Caco-2 (cell line): ENCODE measurements around the gene CACNA1C. TPM values are rescaled to one million over a fixed set of nuclear protein-coding genes. Genes with fewer than 3 reads are reported as not detected.

Experiments used
- BruUV-seq: library from RNA; stranded (reverse); fragments of 400-500 nt; replicated peaks from 2 replicates; lab custom pipeline; 2021; lab: Mats Ljungman, UMichigan
- CTCF ChIA-PET: fragments of 300-600 bp; sonication (Branson Sonifier 250); formaldehyde crosslinking; loops from one replicate; lab custom pipeline; 2022; ENCODE audit warnings: antibody characterized with exemption; lab: Charles Lee
- POLR2A ChIA-PET: fragments of 300-600 bp; sonication (Branson Sonifier 250); formaldehyde crosslinking; loops from one replicate; lab custom pipeline; 2022; ENCODE audit warnings: antibody characterized with exemption; lab: Charles Lee
- DNase-seq, 2 experiments: peaks; one replicate each; pipeline versions ENCODE4 v3.0.0 to v3.0.0-alpha.2; 2020 to 2022
- H3K27me3 ChIP-seq: replicated peaks from 2 replicates; pipeline ENCODE4 v1.6.0; 2011; ENCODE audit warnings: low read length; ENCODE audit not compliant: control insufficient read depth, insufficient read depth
- H3K36me3 ChIP-seq: 2 replicates; pipeline ENCODE4 v1.5.1; 2011; ENCODE audit warnings: low read length; ENCODE audit not compliant: control insufficient read depth, insufficient read depth
- H3K4me1 ChIP-seq: fragments of 250-450 bp; sonication (Bioruptor Pico); 2 replicates; pipeline ENCODE4 v1.5.1; 2020; ENCODE audit warnings: mild to moderate bottlenecking
- H3K4me3 ChIP-seq: 2 replicates; pipeline ENCODE4 v1.5.1; 2011; ENCODE audit warnings: low read depth, mild to moderate bottlenecking, control low read depth, low read length
- H3K9me3 ChIP-seq: fragments of 250-450 bp; sonication (Bioruptor Pico); 2 replicates; pipeline ENCODE4 v1.5.1; 2020; ENCODE audit warnings: mild to moderate bottlenecking, moderate library complexity
- H3K27ac Mint-ChIP-seq: one replicate; pipeline ENCODE4 v1.8.0; 2022; ENCODE audit warnings: mixed read lengths; ENCODE audit not compliant: unreplicated experiment
- H3K27me3 Mint-ChIP-seq: one replicate; pipeline ENCODE4 v1.8.0; 2022; ENCODE audit warnings: mixed read lengths; ENCODE audit not compliant: insufficient read depth, unreplicated experiment
- H3K36me3 Mint-ChIP-seq: one replicate; pipeline ENCODE4 v1.8.0; 2022; ENCODE audit warnings: mild to moderate bottlenecking, mixed read lengths; ENCODE audit not compliant: insufficient read depth, unreplicated experiment
- H3K4me1 Mint-ChIP-seq: one replicate; pipeline ENCODE4 v1.8.0; 2022; ENCODE audit warnings: low read depth, mixed read lengths; ENCODE audit not compliant: unreplicated experiment
- H3K4me3 Mint-ChIP-seq: one replicate; pipeline ENCODE4 v1.8.0; 2022; ENCODE audit warnings: mild to moderate bottlenecking, moderate library complexity, mixed read lengths; ENCODE audit not compliant: unreplicated experiment
- H3K9me3 Mint-ChIP-seq: one replicate; pipeline ENCODE4 v1.8.0; 2022; ENCODE audit warnings: mixed read lengths; ENCODE audit not compliant: unreplicated experiment
- intact Hi-C: fragments of 100-400 bp; cut with micrococcal nuclease; formaldehyde crosslinking; loops from one replicate; pipeline ENCODE4 v1.10.0; 2022; ENCODE audit not compliant: unreplicated experiment
- total RNA-seq: library from RNA; stranded (reverse); gene quantifications from 2 replicates; pipeline ENCODE4 v1.2.3, GENCODE V29; 2022
- TF ChIP-seq, protein P1 (sequence below), 2 experiments: fragments of 200-600 bp in 1 of 2; IDR thresholded peaks; 1 replicate in 1 of 2; 2 replicates in 1 of 2; pipeline versions ENCODE4 v1.5.1 to v1.8.0; 2011 to 2022; ENCODE audit warnings: antibody characterized with exemption in 1 of 2, control low read depth in 1 of 2, inconsistent platforms in 1 of 2, low read depth in 1 of 2, low read length in 1 of 2, mild to moderate bottlenecking in 1 of 2, moderate library complexity in 1 of 2; ENCODE audit not compliant: insufficient read depth in 1 of 2, severe bottlenecking in 1 of 2, unreplicated experiment in 1 of 2

CACNA1C gene
- total RNA-seq, 1 experiment from 2014 or later: not detected

DNA sequence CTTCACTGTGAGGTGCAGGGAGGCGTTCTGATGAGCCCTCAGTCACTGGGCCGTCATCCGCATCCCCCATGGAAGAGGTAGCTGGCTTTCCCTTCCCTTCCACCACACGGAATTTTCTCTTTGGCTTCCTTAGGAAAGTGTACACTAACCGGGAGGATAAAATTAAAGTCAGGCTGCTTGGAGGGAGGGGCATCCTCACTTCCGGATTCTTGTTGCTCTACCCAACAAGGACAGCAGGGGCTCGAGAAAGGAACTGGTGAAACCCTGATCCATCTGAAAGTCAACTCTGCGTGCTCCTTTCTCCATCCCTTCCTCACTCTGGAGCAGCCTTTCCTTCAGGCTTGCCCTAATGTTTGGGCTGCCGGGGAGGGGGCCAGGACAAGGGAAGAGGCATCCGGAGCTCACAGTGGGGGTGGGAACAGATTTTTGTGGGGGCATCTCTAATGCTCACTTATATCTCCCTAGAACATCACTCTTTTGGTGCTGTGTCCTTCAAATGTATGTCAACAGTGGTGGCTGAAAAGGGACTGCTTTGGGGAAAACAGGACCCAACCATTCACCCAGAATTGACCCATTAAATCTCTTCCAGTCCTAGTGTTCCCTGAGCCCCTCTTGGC is 640.6 kb downstream of the CACNA1C start:
- no peak overlapping the region for H3K27ac Mint-ChIP-seq
- H3K4me1 Mint-ChIP-seq: peaks cover 7% of the 10 kb centered on the region
- no peaks in the 10 kb centered on the region for H3K9me3 Mint-ChIP-seq
- DNase-seq: peak in 1 of 2 experiments; percentile 29
- no peaks in the 10 kb centered on the region for H3K36me3 Mint-ChIP-seq
- TF ChIP-seq, protein P1, sequence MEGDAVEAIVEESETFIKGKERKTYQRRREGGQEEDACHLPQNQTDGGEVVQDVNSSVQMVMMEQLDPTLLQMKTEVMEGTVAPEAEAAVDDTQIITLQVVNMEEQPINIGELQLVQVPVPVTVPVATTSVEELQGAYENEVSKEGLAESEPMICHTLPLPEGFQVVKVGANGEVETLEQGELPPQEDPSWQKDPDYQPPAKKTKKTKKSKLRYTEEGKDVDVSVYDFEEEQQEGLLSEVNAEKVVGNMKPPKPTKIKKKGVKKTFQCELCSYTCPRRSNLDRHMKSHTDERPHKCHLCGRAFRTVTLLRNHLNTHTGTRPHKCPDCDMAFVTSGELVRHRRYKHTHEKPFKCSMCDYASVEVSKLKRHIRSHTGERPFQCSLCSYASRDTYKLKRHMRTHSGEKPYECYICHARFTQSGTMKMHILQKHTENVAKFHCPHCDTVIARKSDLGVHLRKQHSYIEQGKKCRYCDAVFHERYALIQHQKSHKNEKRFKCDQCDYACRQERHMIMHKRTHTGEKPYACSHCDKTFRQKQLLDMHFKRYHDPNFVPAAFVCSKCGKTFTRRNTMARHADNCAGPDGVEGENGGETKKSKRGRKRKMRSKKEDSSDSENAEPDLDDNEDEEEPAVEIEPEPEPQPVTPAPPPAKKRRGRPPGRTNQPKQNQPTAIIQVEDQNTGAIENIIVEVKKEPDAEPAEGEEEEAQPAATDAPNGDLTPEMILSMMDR (IDR thresholded peaks at IDR 0.05; ENCODE audit: insufficient read depth in 1 of 2, low read depth in 1 of 2, low read length in 1 of 2, severe bottlenecking in 1 of 2, unreplicated experiment in 1 of 2): peak in 1 of 2 experiments; percentile 6
- H3K4me1 ChIP-seq: no peaks in the 10 kb centered on the region
- POLR2A ChIA-PET: no interaction called here
- no peak overlapping the region for H3K4me3 ChIP-seq
- CTCF ChIA-PET: no interaction called here
- intact Hi-C loops: no loop called here
- H3K27me3 Mint-ChIP-seq: peaks cover 59% of the 10 kb centered on the region
- no peaks in the 10 kb centered on the region for H3K36me3 ChIP-seq
- peaks cover 4% of the 10 kb centered on the region; the same call in 1 of the 2 replicates for H3K27me3 ChIP-seq
- H3K9me3 ChIP-seq: no peaks in the 10 kb centered on the region
- no peak overlapping the region for H3K4me3 Mint-ChIP-seq
- no TSS peak for BruUV-seq

DNA sequence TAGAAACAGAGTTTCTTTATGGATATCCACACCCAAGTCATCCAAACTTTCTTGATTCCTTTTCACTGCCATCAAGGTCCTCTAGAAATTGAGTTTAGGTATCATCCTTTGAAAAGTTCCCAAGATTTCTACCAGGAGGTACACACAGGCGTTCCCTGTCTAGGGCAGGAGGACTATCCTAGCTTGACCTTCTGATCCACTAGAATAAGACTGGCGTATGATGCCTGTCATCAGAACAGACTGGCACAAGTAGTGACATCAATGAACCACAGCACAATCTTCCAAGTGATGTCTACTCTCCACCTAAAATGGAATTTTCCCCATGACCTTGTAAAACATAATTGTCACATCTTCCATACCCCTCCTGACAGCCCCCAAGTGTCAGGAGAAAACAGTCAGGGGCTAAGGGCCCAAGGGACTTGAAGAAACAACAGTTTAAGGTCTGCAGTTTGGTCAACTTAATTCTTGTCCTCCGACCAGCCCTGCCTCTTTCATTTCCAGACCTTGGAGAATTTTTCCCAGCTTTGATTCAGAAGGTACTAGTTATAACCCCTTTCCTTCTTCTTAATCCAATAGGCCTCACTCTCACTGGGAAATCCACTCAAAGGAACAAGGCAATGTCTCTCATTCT is 641.3 kb downstream of the CACNA1C start:
- Mint-ChIP-seq H3K4me3 (no peak overlapping the region), H3K36me3 (no peaks in the 10 kb centered on the region), H3K27me3 (peaks cover 62% of the 10 kb centered on the region), H3K9me3 (no peaks in the 10 kb centered on the region), H3K4me1 (peaks cover 7% of the 10 kb centered on the region), H3K27ac (no peak overlapping the region)
- H3K4me1 ChIP-seq: no peaks in the 10 kb centered on the region
- peaks cover 4% of the 10 kb centered on the region for H3K27me3 ChIP-seq
- no TSS peak for BruUV-seq
- H3K4me3 ChIP-seq: no peak overlapping the region
- TF ChIP-seq, protein P1 (IDR thresholded peaks at IDR 0.05; ENCODE audit: insufficient read depth in 1 of 2, low read depth in 1 of 2, low read length in 1 of 2, severe bottlenecking in 1 of 2, unreplicated experiment in 1 of 2): no peak
- no peaks in the 10 kb centered on the region for H3K36me3 ChIP-seq
- H3K9me3 ChIP-seq: no peaks in the 10 kb centered on the region
- CTCF ChIA-PET: no interaction called here
- POLR2A ChIA-PET: no interaction called here
- DNase-seq: no peak
- intact Hi-C loops: no loop called here

DNA sequence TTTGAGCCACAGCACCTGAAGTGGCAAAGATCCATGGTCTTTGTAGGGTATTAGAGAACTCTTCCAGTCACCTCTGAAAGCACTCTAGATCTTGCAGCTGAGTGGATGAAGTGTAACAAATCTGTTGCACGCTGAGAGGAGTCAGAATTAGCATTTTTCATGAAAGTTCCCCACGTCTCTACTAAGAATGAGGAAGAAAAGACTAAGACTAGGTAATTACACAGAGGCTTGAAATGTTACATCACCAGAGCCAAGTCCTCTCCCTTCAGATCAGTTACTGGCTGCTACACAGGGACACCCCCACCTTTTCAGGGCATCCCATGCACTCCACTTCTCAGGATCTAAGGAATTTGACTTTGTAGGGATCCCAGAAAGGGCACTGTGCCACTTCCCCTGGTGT is 643.3 kb downstream of the CACNA1C start:
- DNase-seq: no peak
- no peak overlapping the region for H3K4me3 Mint-ChIP-seq
- intact Hi-C loops: no loop called here
- peaks cover 7% of the 10 kb centered on the region for H3K4me1 Mint-ChIP-seq
- POLR2A ChIA-PET: no interaction called here
- no peaks in the 10 kb centered on the region for H3K36me3 Mint-ChIP-seq
- TF ChIP-seq, protein P1 (IDR thresholded peaks at IDR 0.05; ENCODE audit: insufficient read depth in 1 of 2, low read depth in 1 of 2, low read length in 1 of 2, severe bottlenecking in 1 of 2, unreplicated experiment in 1 of 2): no peak
- Histone ChIP-seq H3K36me3 (no peaks in the 10 kb centered on the region), H3K4me1 (no peaks in the 10 kb centered on the region), H3K27me3 (peaks cover 4% of the 10 kb centered on the region), H3K4me3 (no peak overlapping the region), H3K9me3 (no peaks in the 10 kb centered on the region)
- no peaks in the 10 kb centered on the region for H3K9me3 Mint-ChIP-seq
- H3K27me3 Mint-ChIP-seq: peaks cover 54% of the 10 kb centered on the region
- CTCF ChIA-PET: no interaction called here
- no TSS peak for BruUV-seq
- H3K27ac Mint-ChIP-seq: no peak overlapping the region
